MM.1S (cell line): ENCODE data around the gene ANTXR1.

Experiments
- DNase-seq: peaks from one replicate; pipeline ENCODE4 v3.0.0-alpha.2; 2015
- H2AFZ ChIP-seq: fragments of 300-600 bp; sonication (generic); 2 replicates; pipeline ENCODE4 v1.6.0; 2016; ENCODE audit warnings: antibody characterized with exemption, low read length
- H3F3A ChIP-seq: fragments of 300-600 bp; sonication (generic); 2 replicates; pipeline ENCODE4 v1.6.1; 2016; ENCODE audit warnings: mild to moderate bottlenecking, antibody characterized with exemption, low read length, moderate library complexity, mixed read lengths; ENCODE audit not compliant: insufficient read depth
- H3K27ac ChIP-seq: fragments of 300-600 bp; sonication (generic); 2 replicates; pipeline ENCODE4 v1.5.1; 2016; ENCODE audit warnings: mild to moderate bottlenecking, low read length
- H3K27me3 ChIP-seq: fragments of 300-600 bp; sonication (generic); replicated peaks from 2 replicates; pipeline ENCODE4 v1.6.0; 2016; ENCODE audit warnings: low read length; ENCODE audit not compliant: insufficient read depth
- H3K36me3 ChIP-seq: fragments of 300-600 bp; sonication (generic); replicated peaks from 2 replicates; pipeline ENCODE4 v1.6.1; 2016; ENCODE audit warnings: mild to moderate bottlenecking, low read length, mixed read lengths; ENCODE audit not compliant: insufficient read depth
- H3K4me1 ChIP-seq: fragments of 300-600 bp; sonication (generic); 2 replicates; pipeline ENCODE4 v1.6.1; 2016; ENCODE audit warnings: low read length, mixed read lengths
- H3K4me2 ChIP-seq: fragments of 300-600 bp; sonication (generic); 2 replicates; pipeline ENCODE4 v1.6.0; 2016; ENCODE audit warnings: low read depth, low read length
- H3K4me3 ChIP-seq: fragments of 300-600 bp; sonication (generic); 2 replicates; pipeline ENCODE4 v1.5.1; 2016; ENCODE audit warnings: low read length, mixed read lengths
- H3K79me2 ChIP-seq: fragments of 300-600 bp; sonication (generic); 2 replicates; pipeline ENCODE4 v1.6.1; 2016; ENCODE audit warnings: mixed run types, low read length, mixed read lengths
- H3K9ac ChIP-seq: fragments of 300-600 bp; sonication (generic); 2 replicates; pipeline ENCODE4 v1.6.1; 2016; ENCODE audit warnings: low read length, mixed read lengths
- H3K9me2 ChIP-seq: fragments of 300-600 bp; sonication (generic); replicated peaks from 2 replicates; pipeline ENCODE4 v1.6.1; 2016; ENCODE audit warnings: mild to moderate bottlenecking, low read length, mixed read lengths; ENCODE audit not compliant: insufficient read depth
- H3K9me3 ChIP-seq: fragments of 300-600 bp; sonication (generic); replicated peaks from 2 replicates; pipeline ENCODE4 v1.6.1; 2016; ENCODE audit warnings: mild to moderate bottlenecking, low read length, mixed read lengths; ENCODE audit not compliant: insufficient read depth
- H4K20me1 ChIP-seq: fragments of 300-600 bp; sonication (generic); 2 replicates; pipeline ENCODE4 v1.6.1; 2016; ENCODE audit warnings: mild to moderate bottlenecking, low read length, moderate library complexity, mixed read lengths; ENCODE audit not compliant: insufficient read depth
- EZH2 ChIP-seq: fragments of 300-600 bp; sonication (generic); optimal IDR thresholded peaks from 2 replicates; pipeline ENCODE3; 2017; ENCODE audit warnings: low read depth, mild to moderate bottlenecking, antibody characterized with exemption, low read length, mixed read lengths
- EZH2phosphoT487 ChIP-seq: fragments of 300-600 bp; sonication (generic); IDR thresholded peaks from 2 replicates; pipeline ENCODE4 v1.6.1; 2018; ENCODE audit warnings: antibody characterized with exemption, low read length
- TF ChIP-seq, protein P1 (sequence below): fragments of 300-600 bp; sonication (generic); IDR thresholded peaks from 2 replicates; pipeline ENCODE4 v1.5.1; 2016; ENCODE audit warnings: antibody characterized with exemption, low read length, mixed read lengths

Gene ANTXR1

DNA sequence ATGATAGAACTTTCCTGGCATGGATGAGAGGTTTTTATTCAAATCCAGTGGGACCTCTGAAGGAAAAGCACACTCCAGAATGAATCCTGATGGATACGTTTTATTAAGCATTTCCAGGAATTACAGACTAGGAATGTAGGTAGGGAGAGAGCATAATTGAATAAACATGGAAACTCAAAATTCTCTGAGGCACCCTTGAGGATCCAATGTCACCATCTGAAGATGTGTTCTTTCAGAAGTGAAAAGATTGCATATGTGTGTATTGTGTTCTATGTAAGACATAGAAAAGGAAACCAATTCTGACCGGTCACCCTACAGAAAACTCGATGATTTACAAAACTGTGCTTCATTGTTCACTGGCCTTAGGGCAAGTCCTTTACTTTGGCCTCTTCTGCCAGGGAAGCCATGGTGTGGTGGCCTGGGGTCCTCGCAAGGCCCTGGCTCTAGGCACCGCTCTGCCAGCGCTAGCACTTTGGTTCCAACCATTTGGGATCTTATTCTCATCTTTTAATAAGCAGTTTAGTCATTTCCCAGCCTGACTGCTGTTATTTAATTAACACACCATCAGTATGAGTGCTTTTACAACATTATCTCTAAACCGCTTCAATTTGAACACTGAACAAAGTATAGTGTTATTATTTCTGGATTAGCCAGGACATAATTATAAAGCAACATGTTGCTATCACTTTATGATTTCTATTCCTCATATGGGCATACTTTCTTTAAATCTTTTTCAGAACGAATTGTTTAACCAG, 43.1 kb upstream of the ANTXR1 start:
- TF ChIP-seq, protein P1, sequence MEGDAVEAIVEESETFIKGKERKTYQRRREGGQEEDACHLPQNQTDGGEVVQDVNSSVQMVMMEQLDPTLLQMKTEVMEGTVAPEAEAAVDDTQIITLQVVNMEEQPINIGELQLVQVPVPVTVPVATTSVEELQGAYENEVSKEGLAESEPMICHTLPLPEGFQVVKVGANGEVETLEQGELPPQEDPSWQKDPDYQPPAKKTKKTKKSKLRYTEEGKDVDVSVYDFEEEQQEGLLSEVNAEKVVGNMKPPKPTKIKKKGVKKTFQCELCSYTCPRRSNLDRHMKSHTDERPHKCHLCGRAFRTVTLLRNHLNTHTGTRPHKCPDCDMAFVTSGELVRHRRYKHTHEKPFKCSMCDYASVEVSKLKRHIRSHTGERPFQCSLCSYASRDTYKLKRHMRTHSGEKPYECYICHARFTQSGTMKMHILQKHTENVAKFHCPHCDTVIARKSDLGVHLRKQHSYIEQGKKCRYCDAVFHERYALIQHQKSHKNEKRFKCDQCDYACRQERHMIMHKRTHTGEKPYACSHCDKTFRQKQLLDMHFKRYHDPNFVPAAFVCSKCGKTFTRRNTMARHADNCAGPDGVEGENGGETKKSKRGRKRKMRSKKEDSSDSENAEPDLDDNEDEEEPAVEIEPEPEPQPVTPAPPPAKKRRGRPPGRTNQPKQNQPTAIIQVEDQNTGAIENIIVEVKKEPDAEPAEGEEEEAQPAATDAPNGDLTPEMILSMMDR: no peak
- TF ChIP-seq EZH2 (no peak), EZH2phosphoT487 (no peak)
- Histone ChIP-seq H3K4me1 (no peaks in the 10 kb centered on the region), H3K36me3 (no peaks in the 10 kb centered on the region), H3K9me3 (no peaks in the 10 kb centered on the region), H2AFZ (no peak overlapping the region), H3K27me3 (no peaks in the 10 kb centered on the region), H3K4me2 (no peak overlapping the region), H4K20me1 (no peaks in the 10 kb centered on the region), H3K27ac (no peak overlapping the region), H3K9ac (no peak overlapping the region), H3K79me2 (no peaks in the 10 kb centered on the region), H3K9me2 (no peaks in the 10 kb centered on the region), H3K4me3 (no peak overlapping the region), H3F3A (no peaks in the 10 kb centered on the region)
- no peak for DNase-seq

DNA sequence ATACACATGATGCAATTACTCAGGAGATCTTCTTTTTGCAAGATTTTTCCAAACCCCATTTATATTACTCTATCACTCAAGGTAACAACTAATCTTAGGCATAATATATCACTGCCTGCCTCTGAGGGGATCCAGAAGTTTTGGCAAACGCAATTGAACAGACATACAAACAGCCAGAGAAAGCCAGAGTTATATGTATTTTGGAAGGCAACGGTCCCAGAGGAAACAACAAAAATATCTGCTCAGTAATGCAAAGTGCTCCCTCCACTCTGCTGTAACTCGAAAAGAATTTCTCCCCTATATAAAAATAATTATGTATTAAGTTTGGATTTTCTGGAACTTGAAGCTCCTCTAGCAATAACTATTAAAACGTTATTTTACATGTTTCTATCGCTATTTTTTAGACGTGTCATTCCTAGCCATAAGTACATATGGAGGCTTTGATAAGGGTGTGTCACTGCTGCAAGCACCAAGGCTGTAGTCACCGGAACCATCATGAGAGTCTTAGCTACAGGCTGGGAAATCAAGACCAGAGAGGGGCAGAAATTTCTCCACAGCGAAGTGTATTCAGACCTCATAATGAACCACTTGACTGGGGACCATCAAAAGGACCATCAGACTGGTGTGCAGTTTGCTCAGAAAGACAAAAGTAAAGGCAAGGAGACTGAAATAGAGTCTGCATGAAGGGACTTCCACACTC, 42.3 kb upstream of the ANTXR1 start:
- Histone ChIP-seq H4K20me1 (no peaks in the 10 kb centered on the region), H2AFZ (no peak overlapping the region), H3K27me3 (no peaks in the 10 kb centered on the region), H3K9ac (no peak overlapping the region), H3K9me2 (no peaks in the 10 kb centered on the region), H3K36me3 (no peaks in the 10 kb centered on the region), H3K79me2 (no peaks in the 10 kb centered on the region), H3F3A (no peaks in the 10 kb centered on the region), H3K4me1 (no peaks in the 10 kb centered on the region), H3K4me2 (no peak overlapping the region), H3K9me3 (no peaks in the 10 kb centered on the region), H3K4me3 (no peak overlapping the region), H3K27ac (no peak overlapping the region)
- no peak for DNase-seq
- TF ChIP-seq EZH2 (no peak), EZH2phosphoT487 (no peak)
- TF ChIP-seq, protein P1: no peak

- H3K9me3 ChIP-seq: no peaks in the 10 kb centered on the region
- H3K9me2 ChIP-seq: no peaks in the 10 kb centered on the region
- H3K4me1 ChIP-seq: no peaks in the 10 kb centered on the region
- H3K9ac ChIP-seq: no peak overlapping the region
- H4K20me1 ChIP-seq: no peaks in the 10 kb centered on the region
- H3K36me3 ChIP-seq: no peaks in the 10 kb centered on the region
- TF ChIP-seq EZH2phosphoT487: no peak
- no peaks in the 10 kb centered on the region for H3K79me2 ChIP-seq
- no peaks in the 10 kb centered on the region for H3K27me3 ChIP-seq
- H3F3A ChIP-seq: no peaks in the 10 kb centered on the region
- H3K4me2 ChIP-seq: no peak overlapping the region
- H2AFZ ChIP-seq: no peak overlapping the region
- H3K4me3 ChIP-seq: no peak overlapping the region
- H3K27ac ChIP-seq: no peak overlapping the region
- no peak for DNase-seq
Observed at GRCh38 chr2:68971591-68972231, 41.3 kb upstream of the ANTXR1 start.
